Activated naive CD8-positive, alpha-beta T cell treated with anti-CD3 and anti-CD28 coated beads, Interleukin-2, amount 50 U/mL, for 16 hours (primary cell): ENCODE data around the gene MSRB1.

ENCODE experiments used
- DNase-seq: peaks from one replicate; pipeline ENCODE4 v3.0.0-alpha.2; 2020; ENCODE audit warnings: low read depth, low spot score

Gene MSRB1

DNA sequence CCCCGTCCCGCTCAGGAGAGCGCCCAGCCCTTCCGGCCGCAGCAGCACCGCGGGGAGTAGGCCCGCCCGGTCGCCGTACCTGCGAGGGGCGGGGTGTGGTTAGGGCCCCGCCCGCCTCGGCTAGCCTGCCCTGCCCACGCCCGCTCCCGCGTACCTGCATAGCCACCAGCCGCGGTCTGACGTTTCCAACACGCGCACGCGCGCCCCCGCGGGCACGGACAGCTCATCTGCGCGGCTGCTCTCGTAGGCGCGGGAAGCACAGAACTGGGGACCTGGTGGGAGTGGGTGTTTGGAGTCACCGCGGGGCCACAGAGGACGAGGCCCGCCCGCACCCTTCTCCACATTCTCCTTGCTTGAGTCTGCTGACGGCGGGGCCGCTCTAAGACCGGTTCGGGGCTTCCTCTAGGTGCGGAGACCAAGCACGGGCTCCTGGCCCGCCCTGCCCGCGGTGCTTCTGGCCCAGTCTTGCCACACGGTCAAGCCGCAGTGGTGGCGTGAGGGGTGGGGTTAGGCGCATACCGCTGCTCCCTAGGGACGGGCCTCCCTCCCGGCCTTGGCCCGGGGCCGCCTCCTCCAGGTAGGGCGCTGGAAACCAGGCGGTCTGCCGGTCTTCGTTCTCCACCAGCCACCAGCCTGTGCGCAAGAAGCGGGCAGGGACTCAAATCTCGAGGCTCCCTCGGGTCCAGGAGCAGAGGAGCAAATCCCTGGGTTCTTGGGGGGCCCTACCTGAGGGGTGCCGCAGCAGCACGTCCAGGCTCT is 36.5 kb upstream of the MSRB1 start:
- no peak for DNase-seq

GRCh38 chr16:1978476-1979120 is 35.6 kb upstream of the MSRB1 start:
- DNase-seq = no peak

DNA sequence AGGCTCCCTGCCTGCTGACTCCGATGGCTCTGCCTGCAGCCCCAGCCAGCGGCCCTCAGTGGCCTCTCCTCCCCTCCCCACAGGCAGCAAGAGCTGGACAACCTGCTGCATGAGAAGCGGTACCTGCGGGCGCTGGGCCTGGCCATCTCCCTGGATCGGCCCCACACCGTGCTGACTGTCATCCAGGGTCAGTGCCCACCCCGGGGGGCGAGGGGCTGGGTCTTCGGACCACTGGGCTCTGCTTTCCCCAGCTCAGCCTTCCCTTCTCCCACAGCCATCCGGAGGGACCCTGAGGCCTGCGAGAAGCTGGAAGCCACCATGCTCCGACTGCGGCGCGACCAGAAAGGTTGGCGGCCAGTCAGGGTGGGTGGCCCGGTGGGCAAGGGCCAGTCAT is 34.9 kb upstream of the MSRB1 start:
- no peak for DNase-seq

GRCh38 chr16:1976951-1977874 is 34.2 kb upstream of the MSRB1 start:
- DNase-seq = no peak

GRCh38 chr16:1976216-1976520 is 33.2 kb upstream of the MSRB1 start:
- no peak for DNase-seq

GRCh38 chr16:1975432-1976215 is 32.6 kb upstream of the MSRB1 start:
- no peak for DNase-seq

- no peak for DNase-seq
Measured at GRCh38 chr16:1974157-1975070, 31.4 kb upstream of the MSRB1 start.

GRCh38 chr16:1973461-1974156 is 30.6 kb upstream of the MSRB1 start:
- DNase-seq = no peak

GRCh38 chr16:1972490-1972877 is 29.5 kb upstream of the MSRB1 start:
- DNase-seq = no peak

DNA sequence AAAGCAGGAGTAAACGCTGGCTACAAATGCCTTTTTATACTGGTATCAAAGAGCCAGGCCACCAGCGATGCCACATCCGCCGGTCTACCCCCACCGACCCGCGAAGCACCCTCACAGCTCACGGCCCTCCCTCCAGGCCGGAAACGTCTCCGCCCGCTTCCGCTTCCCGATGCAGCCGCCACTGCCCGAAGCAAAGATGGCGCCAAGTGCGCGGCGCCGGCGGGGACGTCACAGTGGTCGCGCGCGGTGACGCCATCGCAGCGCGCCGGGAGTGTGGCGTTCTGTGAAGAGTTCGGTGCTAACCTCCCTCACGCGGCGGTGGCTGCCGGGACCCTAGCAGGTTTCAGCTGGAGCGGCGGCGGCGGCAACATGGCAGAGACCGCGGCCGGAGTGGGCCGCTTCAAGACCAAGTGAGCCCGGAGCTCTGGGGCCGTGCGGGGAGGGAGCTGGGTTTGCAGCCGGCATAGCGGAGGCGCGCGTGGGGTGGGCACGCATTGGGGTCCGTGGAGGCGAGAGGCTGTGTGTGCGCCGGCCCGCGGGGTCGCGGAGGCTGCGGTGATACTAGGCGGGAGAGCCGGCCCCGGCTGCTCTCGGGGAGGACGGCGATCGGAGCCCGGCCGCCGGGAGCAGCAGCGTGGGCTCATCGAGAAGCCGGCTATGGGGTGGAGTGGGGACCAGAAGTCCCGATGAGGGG is 28.9 kb upstream of the MSRB1 start, which contains the start of gene TBL3:
Gene TBL3 (plus strand): TSS at position 258 of the 694 bp plus-strand sequence. CDS start 112 bp downstream, at position 370.
- peak; percentile 90 for DNase-seq

DNA sequence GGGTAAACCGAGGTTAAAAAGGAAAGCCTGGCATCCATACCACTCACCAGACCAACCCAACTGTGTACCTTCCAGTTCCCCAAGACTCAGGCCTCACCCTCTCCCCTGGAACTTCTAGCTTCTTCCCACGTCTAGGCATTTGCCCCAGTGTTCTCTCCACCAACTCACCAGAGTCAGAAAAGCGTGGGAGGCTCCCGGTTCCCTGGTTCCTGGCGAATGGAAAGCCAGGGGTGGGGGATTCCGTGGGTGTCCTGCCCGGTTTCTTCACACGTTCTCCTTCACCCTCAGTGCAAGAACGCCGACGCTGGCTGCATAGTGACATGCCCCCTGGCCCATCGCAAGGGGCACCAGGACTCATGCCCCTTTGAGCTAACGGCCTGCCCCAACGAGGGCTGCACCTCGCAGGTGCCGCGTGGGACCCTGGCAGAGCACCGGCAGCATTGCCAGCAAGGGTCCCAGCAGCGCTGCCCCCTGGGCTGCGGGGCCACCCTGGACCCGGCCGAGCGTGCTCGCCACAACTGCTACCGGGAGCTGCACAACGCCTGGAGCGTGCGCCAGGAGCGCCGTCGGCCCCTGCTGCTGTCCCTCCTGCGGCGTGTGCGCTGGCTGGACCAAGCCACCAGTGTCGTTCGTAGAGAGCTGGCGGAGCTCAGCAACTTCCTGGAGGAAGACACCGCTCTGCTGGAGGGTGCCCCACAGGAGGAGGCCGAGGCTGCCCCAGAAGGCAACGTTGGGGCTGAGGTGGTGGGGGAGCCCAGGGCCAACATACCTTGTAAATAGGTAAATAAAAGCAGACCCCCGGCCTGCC is 25.4 kb upstream of the MSRB1 start:
- DNase-seq = no peak

GRCh38 chr16:1966460-1966859 is 23.5 kb upstream of the MSRB1 start, which contains the start of gene RNF151:
TSS of gene RNF151 (plus strand) at chr16:1966856. CDS start at chr16:1966882, 26 bp downstream.
- DNase-seq = no peak

DNA sequence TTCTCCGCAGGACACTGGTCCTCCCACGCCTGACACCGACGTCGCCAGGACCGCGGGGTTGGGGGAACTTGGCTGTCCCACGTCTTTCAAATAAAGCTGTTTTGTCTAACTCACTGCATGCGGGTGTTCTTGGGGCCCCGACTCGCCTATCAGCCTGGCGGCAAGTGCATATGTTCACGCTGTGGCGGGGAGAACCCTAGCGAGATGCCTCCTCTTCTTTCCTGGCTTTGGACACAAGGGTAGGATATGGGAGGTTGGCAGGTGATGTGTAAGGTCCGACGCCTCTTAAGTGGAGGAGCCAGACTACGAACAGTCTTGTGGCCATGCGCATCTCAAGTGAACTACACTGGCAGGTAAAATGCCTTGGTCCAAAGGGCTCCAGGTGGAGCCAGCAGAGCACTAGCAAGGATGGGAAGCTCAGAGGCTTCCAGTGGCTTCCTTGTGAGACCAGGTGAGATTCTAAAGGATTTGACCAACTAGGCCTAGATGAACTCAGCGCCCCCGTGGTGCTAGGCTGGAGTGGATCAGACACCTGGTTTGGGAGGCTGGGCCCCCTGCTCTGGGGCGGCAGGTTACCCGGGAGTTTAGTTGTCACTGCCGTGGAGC is 22.5 kb upstream of the MSRB1 start:
- DNase-seq = no peak

GRCh38 chr16:1964506-1965395 is 21.8 kb upstream of the MSRB1 start, which contains the start of gene RPS2:
TSS of gene RPS2 (minus strand) at chr16:1964826. CDS start at chr16:1964625, 201 bp downstream.
- peak; percentile 99 for DNase-seq

DNA sequence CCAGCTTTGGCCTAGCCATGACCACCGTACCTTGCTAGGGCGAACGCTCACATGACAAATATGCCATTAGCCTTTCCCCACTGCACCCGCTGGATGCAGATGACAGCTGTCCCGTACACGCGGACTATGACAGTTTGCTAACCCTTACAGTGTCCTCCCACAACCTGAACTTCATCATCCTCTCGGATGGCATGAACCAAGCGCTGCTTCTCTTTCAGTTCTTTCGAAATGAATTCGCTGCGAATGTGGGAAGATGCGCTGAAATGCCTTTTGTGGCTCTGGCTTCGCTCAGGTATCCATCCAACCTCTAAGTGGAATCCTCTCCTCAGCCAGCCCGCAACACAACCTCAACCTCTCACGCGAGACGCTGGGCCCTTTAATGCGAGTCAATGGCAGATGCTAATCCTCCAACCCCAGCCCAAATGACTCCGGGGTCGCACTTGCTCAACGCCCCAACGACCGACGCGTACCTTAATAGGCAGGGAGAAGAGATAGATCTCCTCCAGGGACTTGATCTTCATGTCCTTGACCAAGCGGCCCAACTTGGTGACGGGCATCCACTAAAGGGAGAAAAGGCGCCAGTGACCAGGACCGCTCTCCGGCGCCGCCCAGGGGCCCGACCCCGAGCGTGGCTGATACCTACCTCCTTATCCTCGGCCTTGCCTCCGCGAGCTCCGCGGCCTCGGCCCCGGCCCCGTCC is 21.0 kb upstream of the MSRB1 start:
- DNase-seq = no peak
